HFF-Myc (cell line): ENCODE results near the gene VWC2.

Experiments used
- DNase-seq: peaks from one replicate; pipeline ENCODE4 v3.0.0-alpha.2; 2011; ENCODE audit warnings: low read depth; ENCODE audit errors: extremely low read depth
- H3K4me3 ChIP-seq: replicated peaks from 2 replicates; pipeline ENCODE4 v1.5.1; 2011; ENCODE audit warnings: low read depth, mild to moderate bottlenecking, control low read depth, low read length
- CTCF ChIP-seq: IDR thresholded peaks from 2 replicates; pipeline ENCODE4 v1.5.1; 2012; ENCODE audit warnings: mild to moderate bottlenecking, low read depth, low read length, control low read depth; ENCODE audit errors: missing control alignments

VWC2 gene

GRCh38 chr7:49774459-49775064 lies 1.1 kb downstream of the VWC2 start:
- DNase-seq, result no peak
- no peak for TF ChIP-seq CTCF
- no peak overlapping the region for H3K4me3 ChIP-seq

- TF ChIP-seq CTCF, result no peak
- DNase-seq, result no peak
- H3K4me3 ChIP-seq, result no peak overlapping the region
Measured at GRCh38 chr7:49775065-49775948, 1.9 kb downstream of the VWC2 start.

DNA sequence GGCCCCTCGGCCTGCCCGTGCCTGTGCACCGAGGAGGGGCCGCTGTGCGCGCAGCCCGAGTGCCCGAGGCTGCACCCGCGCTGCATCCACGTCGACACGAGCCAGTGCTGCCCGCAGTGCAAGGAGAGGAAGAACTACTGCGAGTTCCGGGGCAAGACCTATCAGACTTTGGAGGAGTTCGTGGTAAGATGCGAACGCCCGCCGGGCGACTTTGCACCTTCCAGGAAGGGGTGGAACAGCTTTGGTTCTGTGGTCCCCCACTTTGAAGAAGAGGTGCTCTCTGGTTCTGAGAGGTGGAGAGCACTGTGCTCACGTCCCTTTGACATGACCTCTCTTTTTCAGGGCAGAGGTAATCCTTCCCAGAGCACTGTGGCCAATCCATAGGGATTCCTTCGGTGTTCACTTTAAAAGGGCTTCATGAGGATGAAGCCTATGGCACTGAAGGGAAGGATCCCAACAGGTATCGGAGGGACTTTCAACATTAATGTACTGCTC lies 2.6 kb downstream of the VWC2 start:
- H3K4me3 ChIP-seq, result no peak overlapping the region
- DNase-seq, result no peak
- no peak for TF ChIP-seq CTCF

- no peak for TF ChIP-seq CTCF
- DNase-seq, result no peak
- no peak overlapping the region for H3K4me3 ChIP-seq
Measured at GRCh38 chr7:49776994-49777393, 3.6 kb downstream of the VWC2 start.

DNA sequence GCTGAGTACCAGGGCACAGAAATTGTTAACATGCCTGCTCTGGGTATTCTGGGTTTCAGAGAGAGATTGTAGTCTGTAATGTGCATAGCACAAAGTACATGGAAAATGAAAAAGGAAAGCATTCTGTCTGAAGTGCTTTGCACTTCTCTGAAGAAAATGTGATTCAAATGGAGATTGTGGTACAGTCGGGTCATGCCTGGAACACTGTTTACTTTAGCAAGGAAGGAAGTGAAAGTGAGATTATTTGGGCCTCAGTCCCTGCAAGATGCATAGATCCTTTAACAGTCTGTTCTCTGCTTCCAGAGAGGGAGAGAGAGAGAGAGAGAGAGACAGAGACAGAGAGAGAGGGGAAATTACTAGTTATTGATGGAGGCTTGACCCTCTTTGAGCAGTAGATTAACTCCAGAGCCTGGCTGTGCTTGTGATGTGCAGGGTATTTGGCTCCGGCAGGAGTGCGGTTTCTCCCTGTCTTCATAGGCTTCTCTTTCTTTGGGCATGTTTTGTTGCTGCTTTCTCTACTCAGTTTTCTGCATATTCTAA lies 5.4 kb downstream of the VWC2 start:
- no peak for DNase-seq
- no peak overlapping the region for H3K4me3 ChIP-seq
- TF ChIP-seq CTCF, result no peak

GRCh38 chr7:49780953-49781352 lies 7.5 kb downstream of the VWC2 start:
- H3K4me3 ChIP-seq, result no peak overlapping the region
- TF ChIP-seq CTCF, result no peak

More at GRCh38 chr7:49780953-49781352, 7.5 kb downstream of the VWC2 start:
- no peak for DNase-seq
